GM10847 (cell line): ENCODE data around the gene HDX.

ENCODE experiments used
- POLR2A ChIP-seq: IDR thresholded peaks from 2 replicates; pipeline ENCODE4 v1.6.1; 2011; ENCODE audit not compliant: insufficient read length; ENCODE audit errors: extremely low read depth

The HDX gene

GRCh38 chrX:84362184-84362838 is 139.9 kb downstream of the HDX start:
- no peak for TF ChIP-seq POLR2A

- no peak for TF ChIP-seq POLR2A
These were observed 144.0 kb downstream of the HDX start for GRCh38 chrX:84358271-84358670.

GRCh38 chrX:84357296-84357695 is 145.0 kb downstream of the HDX start:
- no peak for TF ChIP-seq POLR2A

GRCh38 chrX:84340968-84341367 is 161.3 kb downstream of the HDX start:
- TF ChIP-seq POLR2A = no peak

- no peak for TF ChIP-seq POLR2A
These were observed 162.5 kb downstream of the HDX start for GRCh38 chrX:84339507-84340364.

GRCh38 chrX:84336646-84337045 is 165.6 kb downstream of the HDX start:
- TF ChIP-seq POLR2A = no peak

- no peak for TF ChIP-seq POLR2A
These were observed 167.1 kb downstream of the HDX start for GRCh38 chrX:84335121-84335520.

- no peak for TF ChIP-seq POLR2A
These were observed 180.0 kb downstream of the HDX start for GRCh38 chrX:84322083-84322827.

GRCh38 chrX:84320614-84321013 is 181.6 kb downstream of the HDX start:
- TF ChIP-seq POLR2A = no peak

- no peak for TF ChIP-seq POLR2A
These were observed 182.2 kb downstream of the HDX start for GRCh38 chrX:84320023-84320422.

GRCh38 chrX:84318661-84319060 is 183.6 kb downstream of the HDX start:
- no peak for TF ChIP-seq POLR2A
